C1 segment of cervical spinal cord (tissue), 14 donors: ENCODE results near the gene LRRFIP1.
A peak's percentile ranks its signal among the peaks of the same experiment; 100 is the strongest.
"Not testable (repeated sequence)": the region's sequence is repeated elsewhere in the genome, so short reads cannot be mapped to it uniquely, and the experiment has no call there.

Experiments used
- DNase-seq, 14 donors: peaks; one replicate each; lab custom pipeline; 2025; lab: John Stamatoyannopoulos, UW

Gene LRRFIP1

GRCh38 chr2:237627441-237628246 is at the start of gene LRRFIP1:
Gene LRRFIP1 (plus strand): TSS chr2:237627587. CDS start chr2:237627645, 58 bp downstream.
- DNase-seq = peak in 3 of 14 donors; percentile 8 to 36 (median 19)

GRCh38 chr2:237577956-237578870 is 49.2 kb upstream of the LRRFIP1 start:
- DNase-seq = no peak

- no peak for DNase-seq
Measured at GRCh38 chr2:237581326-237581725, 46.1 kb upstream of the LRRFIP1 start.

GRCh38 chr2:237581751-237582746 is 45.3 kb upstream of the LRRFIP1 start:
- peak in 11 of 14 donors; percentile 9 to 60 (median 41) for DNase-seq

GRCh38 chr2:237583385-237584295 is 43.7 kb upstream of the LRRFIP1 start:
- DNase-seq = no peak

GRCh38 chr2:237585590-237586221 is 41.7 kb upstream of the LRRFIP1 start:
- DNase-seq = no peak

GRCh38 chr2:237588044-237588696 is 39.2 kb upstream of the LRRFIP1 start:
- DNase-seq = no peak

- DNase-seq = no peak
Measured at GRCh38 chr2:237590272-237591140, 36.9 kb upstream of the LRRFIP1 start, which contains the start of gene RAB17. Gene RAB17 (minus strand): TSS chr2:237590734. CDS start chr2:237586154, 4,580 bp downstream.

GRCh38 chr2:237591141-237591881 is 36.1 kb upstream of the LRRFIP1 start:
- DNase-seq = no peak

- no peak for DNase-seq
Measured at GRCh38 chr2:237592425-237592980, 34.9 kb upstream of the LRRFIP1 start.

GRCh38 chr2:237593036-237593435 is 34.4 kb upstream of the LRRFIP1 start:
- DNase-seq = no peak

GRCh38 chr2:237593596-237594320 is 33.6 kb upstream of the LRRFIP1 start:
- DNase-seq = no peak

- no peak for DNase-seq
Measured at GRCh38 chr2:237594514-237594871, 32.9 kb upstream of the LRRFIP1 start.

GRCh38 chr2:237595829-237596519 is 31.4 kb upstream of the LRRFIP1 start:
- DNase-seq = not testable (repeated sequence)

- DNase-seq = no peak
Measured at GRCh38 chr2:237596520-237597195, 30.7 kb upstream of the LRRFIP1 start.
